NCI-H82 treated with DMSO at 0.1 percent for 48 hours (cell line): Measurements from ENCODE around the gene NCAN.
"Not testable (repeated sequence)": the region's sequence is repeated elsewhere in the genome, so short reads cannot be mapped to it uniquely, and the experiment has no call there.

Source experiments
- DNase-seq: peaks from one replicate; lab custom pipeline; 2025; ENCODE audit not compliant: unreplicated experiment; lab: John Stamatoyannopoulos, UW

NCAN gene

GRCh38 chr19:19192910-19193423 is 18.8 kb upstream of the NCAN start:
- DNase-seq: no peak

DNA sequence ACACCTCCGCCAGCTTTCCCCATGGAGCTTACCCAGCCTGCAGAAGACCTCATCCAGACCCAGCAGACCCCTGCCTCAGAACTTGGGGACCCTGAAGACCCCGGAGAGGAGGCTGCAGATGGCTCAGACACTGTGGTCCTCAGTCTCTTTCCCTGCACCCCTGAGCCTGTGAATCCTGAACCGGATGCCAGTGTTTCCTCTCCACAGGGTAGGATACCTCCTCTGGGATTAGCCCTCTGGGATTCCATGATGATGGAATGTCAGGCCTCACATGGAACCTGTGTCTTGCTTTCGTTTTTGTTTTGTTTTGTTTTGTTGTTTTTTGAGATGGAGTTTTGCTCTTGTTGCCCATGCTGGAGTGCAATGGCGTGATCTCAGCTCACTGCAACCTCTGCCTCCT is 17.8 kb upstream of the NCAN start:
- DNase-seq: no peak

DNA sequence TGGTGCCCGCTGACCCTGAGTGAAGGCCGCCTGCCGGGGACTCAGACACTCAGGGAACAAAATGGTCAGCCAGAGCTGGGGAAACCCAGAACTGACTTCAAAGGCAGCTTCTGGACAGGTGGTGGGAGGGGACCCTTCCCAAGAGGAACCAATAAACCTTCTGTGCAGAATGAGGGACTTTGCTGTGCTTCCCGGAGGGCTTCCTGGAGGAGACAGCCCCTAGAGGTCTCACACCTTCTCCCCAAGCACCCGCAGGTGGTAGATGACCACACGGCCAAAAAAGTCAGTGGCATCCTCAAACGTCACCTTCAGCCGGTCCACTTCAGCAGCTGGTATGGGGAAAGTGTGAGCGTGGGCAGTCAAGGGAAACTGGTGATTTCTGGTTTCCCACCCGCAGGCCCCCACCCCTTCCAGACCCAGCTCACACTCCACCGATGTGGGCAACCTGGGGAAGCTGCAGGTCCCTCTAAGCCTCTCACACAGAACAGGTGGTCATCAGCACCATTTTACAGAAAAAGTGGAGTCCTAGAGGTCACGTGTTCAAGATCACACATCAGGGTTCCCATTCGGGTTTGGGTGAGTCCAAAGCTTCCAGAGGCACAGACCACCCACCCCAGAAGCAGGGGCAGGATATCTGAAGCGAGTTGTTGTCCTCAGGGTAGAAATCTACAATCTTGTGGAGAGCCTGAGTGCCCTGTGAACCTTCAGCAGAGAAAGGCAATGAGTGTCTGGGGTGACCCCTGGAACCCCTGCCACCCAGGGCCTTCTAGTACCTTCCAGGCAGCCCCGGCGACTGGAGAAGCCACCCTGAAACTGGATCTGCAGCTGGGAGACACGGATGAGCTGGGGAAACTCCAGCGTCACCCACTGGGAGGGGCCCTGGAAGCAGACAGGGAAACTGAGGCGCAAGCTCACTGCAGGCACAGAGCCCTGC is 9.8 kb upstream of the NCAN start:
- no peak for DNase-seq

DNA sequence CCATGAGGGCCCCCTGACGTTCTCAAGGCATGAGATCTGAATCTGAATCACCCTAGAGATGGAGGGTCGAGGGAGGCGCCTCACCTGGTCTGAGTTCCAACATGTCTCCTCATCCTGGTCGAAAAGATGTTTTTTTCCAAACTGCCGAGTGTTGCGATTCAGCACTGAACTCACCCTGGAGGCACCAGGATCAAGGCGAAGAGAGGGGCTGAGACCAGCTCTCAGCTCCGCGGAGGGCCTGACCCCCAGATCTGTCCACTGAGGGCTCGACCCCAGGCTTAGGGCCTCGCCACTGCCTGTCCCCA is 9.1 kb upstream of the NCAN start:
- DNase-seq: no peak

DNA sequence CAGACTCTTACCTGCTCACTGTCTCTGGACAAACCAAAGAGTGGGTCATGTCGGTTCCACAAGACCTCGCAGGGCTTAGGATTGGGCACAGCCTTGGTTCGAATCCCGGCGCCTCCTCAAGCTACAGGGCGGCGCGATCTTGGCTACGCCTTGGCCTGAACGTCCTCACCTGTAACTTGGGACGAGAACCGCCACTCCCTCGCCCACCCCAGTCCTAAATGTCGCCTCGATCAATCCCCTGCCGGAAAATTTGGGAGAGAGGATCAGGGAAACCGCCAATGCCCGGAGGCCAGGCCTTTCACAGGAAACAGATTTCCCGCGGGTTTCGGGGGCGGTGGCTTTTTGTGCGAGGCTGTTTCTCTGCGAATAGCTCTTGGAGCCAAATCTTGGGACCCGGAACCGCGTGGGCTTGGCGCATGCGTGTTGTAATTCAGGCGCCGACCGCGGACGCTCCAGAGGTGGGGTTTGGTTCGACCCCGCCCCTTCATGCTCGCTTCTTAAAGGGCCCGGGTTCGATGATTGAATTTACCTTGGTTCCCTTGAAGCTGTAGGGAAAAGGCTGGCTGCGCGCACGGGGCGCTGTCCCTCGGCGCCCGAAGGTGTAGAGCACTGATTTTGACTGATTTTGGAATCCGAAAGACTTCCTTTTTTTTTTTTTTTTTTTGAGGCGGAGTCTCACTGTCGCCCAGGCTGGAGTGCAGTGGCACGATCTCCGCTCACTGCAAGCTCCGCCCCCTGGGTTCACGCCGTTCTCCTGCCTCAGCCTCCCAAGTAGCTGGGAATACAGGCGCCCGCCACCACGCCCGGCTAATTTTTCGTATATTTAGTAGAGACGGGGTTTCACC is 8.5 kb upstream of the NCAN start, which contains the start of gene NR2C2AP:
Gene NR2C2AP, minus strand, starts transcription at position 403 of the 845 bp plus-strand sequence. Its CDS starts 354 bp downstream, at position 49.
- peak; percentile 90 for DNase-seq

DNA sequence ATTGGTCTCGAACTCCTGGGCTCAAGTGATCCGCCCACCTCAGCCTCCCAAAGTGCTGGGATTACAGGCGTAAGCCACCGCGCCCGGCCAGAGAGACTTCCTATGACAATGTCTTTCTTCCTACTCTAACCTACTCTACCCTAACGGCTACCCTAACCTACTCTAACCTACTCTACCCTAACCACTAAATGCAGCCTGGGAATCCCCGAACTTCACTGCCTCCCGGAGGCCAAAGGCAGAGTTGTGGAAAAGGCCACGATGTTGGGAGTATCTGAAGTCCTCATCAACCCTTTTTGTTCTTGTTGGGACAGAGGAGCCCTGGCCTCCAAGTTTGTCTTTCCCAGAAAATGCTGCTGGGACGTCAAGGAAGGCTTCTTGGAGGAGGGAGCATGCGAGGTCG is 7.6 kb upstream of the NCAN start:
- DNase-seq: no peak

GRCh38 chr19:19205416-19206410 is 6.0 kb upstream of the NCAN start:
- DNase-seq: no peak

GRCh38 chr19:19206938-19207337 is 4.8 kb upstream of the NCAN start:
- DNase-seq: no peak

DNA sequence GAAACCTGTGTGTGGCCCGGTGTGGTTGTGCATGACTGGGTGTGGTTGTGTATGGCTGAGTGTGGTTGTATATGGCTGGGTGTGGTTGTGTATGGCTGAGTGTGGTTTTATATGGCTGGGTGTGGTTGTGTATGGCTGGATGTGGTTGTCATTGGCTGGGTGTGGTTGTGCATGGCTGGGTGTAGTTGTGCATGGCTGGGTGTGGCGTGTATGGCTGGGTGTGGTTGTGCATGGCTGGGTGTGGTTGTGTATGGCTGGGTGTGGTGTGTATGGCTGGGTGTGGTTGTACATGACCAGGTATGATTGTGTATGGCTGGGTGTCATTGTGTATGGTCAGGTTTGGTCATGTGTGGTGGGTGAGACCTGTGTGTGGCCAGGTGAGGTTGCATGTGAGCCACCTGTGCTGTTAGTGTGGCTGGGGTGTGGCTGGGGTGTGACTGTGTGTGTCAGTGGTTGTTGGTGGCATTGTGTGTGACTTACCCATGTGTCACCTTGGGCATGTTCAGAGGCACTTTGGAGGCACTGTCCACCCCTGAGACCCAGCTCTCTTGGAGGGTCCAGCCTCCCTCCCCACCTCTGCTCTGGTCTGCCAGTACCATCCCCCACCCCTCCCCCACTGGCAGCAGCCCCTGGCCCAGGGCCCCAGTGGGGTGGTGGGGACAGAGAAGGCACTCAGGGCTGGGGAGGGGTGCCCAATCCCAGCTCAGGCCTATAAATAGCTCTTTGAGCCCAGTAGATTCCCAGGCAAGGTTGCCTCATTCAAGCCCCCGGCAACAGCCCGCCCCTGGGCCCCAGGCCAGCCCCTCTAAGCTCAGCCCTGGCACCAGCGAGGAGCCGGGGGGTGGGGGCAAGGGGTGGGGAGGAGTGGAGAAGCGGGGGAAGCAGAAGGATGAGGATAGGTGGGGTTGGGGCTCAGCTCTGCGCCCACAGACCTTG is 3.9 kb upstream of the NCAN start:
- DNase-seq: no peak

DNA sequence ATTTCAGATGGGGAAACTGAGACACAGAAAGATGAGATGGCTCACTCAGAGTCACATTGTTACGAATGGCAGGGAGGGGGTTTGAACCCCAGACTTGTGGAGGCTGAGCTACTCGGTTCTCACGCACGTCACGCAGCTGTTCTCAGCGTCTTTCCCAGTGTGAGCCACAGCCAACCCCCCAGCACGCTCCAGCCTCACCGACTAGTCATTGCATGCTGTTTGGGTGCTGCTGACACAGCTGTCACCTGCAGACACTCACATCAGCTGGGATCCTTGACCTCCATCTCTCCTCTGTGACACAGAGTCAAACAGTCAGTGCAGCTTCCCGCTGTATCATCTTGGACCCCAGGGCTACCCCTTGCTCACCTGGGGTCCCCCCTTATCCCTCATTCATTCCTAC is 2.4 kb upstream of the NCAN start:
- no peak for DNase-seq

DNA sequence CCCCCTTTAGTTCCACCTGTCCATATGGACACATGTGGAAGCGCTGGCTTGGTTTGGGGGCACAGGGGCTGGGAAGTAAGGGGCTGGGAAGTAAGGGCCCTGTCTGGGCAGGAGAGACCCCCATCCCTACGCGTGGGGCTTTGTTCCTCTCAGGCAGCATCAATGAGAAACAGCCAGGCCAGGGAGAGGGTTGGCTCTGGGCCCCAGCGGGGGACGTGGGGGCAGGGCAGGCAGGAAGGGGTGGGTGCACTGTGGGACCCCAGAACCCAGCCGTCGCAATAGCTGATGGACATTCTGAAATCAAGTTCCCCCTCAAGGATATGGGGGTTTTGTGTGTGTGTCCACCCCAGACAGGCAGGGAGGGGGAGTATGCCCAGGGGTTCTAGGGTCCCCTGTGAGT is 1.2 kb downstream of the NCAN start:
- no peak for DNase-seq

DNA sequence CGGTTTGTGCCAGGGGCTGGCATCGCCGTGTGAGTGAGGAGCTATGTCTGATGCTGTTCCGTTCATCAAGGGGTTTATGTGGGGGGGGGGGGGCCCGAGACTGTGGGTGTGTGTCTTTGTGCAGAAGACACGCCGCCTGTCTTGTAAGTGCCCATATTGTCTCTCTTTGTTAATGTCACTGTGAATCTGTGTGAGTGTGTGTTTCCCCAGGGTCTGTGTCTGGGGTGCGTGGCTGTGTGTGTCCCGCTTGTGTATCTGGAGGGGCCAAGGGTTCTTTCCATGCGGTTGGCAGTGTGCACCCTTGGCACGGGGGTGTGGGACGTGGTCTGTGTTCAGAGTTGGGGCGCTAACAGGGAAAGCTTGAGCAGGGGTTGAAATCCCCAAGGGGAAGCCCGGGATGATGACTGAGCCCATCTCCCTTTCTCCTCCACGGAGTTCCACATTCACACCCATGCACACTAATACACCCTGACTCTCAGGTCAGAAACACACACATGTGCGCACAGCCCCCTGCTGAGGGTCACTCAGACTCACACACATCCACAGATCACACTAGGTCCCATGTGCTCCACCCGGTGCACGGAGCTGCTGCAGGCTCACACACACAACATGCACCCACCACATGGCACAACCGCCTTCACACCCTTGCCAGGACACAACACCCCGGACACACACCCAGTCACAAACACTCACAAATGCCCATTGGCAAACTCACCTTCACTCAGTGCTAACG is 1.8 kb downstream of the NCAN start:
- no peak for DNase-seq

GRCh38 chr19:19214159-19214490 is 2.4 kb downstream of the NCAN start:
- DNase-seq: no peak

GRCh38 chr19:19214892-19215291 is 3.1 kb downstream of the NCAN start:
- no peak for DNase-seq

DNA sequence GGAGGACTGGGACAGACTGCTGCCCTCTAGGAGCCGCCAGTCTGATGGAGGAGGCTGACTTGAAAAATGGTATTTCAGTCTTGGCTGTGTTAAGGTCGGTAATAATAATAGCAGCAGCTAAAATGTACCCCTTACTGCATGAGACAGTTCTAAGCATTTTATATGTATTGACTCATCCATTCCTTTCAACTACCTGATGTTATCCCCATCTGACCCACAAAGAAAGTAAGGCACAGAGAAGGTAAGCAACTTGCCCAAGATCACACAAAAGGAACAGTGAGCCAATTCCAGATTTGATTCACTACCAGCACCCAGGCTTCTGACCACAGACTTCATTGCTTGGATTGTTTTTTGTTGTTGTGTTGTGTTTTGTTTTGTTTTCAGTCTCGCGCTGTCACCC is 4.0 kb downstream of the NCAN start:
- DNase-seq: no peak

DNA sequence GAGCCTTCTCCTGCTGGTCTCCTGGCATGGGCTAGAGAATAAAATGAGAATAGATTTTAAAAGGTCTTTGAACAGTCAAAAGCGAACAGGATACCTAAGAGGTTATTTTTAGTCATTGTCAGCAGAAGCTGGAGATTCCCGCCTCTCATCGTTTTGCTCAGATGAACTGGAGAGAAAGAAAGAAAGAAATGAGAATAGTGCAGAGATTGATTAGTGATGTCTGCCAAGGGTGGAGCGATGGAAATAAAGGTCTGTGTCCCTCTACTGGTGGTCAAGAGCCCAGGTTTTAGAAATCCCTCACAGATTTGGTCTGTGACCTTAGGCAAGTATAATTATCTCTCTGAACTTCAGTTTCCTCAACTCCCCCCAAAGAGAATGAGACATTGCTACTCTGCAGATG is 5.3 kb downstream of the NCAN start:
- no peak for DNase-seq

GRCh38 chr19:19218911-19219310 is 7.2 kb downstream of the NCAN start:
- DNase-seq: no peak

DNA sequence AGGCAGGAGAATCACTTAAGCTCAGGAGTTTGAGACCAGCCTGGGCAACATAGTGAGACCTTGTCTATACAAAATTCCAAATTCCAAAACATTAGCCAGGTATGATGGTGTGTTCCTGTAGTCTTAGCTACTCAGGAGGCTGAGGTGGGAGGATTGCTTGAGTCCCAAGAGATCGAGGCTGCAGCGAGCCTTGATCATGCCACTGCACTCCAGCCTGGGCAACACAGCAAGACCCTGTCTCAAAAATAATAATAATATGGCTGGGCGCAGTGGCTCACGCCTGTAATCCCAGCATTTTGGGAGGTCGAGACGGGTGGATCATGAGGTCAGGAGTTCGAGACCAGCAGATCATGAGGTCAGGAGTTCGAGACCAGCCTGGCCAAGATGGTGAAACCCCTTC is 9.2 kb downstream of the NCAN start:
- DNase-seq: not testable (repeated sequence)

DNA sequence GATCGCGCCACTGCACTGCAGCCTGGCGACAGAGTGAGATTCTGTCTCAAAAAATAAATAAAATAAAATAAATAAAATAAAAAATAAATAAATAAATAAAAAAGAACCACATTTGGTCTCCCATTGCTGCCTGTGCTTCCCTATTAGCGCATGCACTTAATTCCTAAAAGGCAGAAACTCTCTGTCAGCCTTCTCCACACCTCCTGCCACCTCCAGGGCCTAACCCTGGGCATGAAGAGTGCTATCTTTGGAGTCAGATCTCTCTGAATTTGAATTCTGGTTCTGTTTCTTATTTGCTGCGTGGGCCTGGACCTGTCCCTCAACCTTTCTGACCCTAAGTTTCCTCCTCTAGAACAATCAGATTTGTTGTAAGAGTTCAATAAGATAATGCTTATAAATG is 11.3 kb downstream of the NCAN start:
- no peak for DNase-seq
